Heart left ventricle (tissue), 16 donors: Measurements from ENCODE around the gene CD247. TPM values are rescaled to one million over a fixed set of nuclear protein-coding genes. Genes with fewer than 3 reads are reported as not detected.

ENCODE experiments used
- ATAC-seq, 4 donors: fragments of 200-7000 bp; cut with Tn5 transposase; one replicate each; pipeline ENCODE4 v1.9.1; 2020 to 2022; ENCODE audit warnings: moderate library complexity in 4 of 4, mild to moderate bottlenecking in 3 of 4, moderate number of reproducible peaks in 1 of 4
- DNase-seq, 5 donors: peaks; one replicate each; pipeline ENCODE4 v3.0.0-alpha.2; 2020
- H3K27ac ChIP-seq, 12 donors: fragments of 200-600 bp; sonication (generic) in 4 of 12; one replicate each; pipeline versions ENCODE4 v1.5.0 to v1.8.0; 2016 to 2022; ENCODE audit warnings: mild to moderate bottlenecking in 2 of 12
- H3K27me3 ChIP-seq, 9 donors: fragments of 200-600 bp; sonication (generic) in 2 of 9; one replicate each; pipeline versions ENCODE4 v1.5.1 to v1.8.0; 2016 to 2022; ENCODE audit warnings: mild to moderate bottlenecking in 3 of 9
- H3K36me3 ChIP-seq, 9 donors: fragments of 200-600 bp; sonication (generic) in 2 of 9; one replicate each; pipeline versions ENCODE4 v1.5.0 to v1.8.0; 2018 to 2022; ENCODE audit warnings: mild to moderate bottlenecking in 2 of 9
- H3K4me1 ChIP-seq, 12 donors: fragments of 200-600 bp; sonication (generic) in 4 of 12; one replicate each; pipeline versions ENCODE4 v1.5.0 to v1.8.0; 2016 to 2022; ENCODE audit warnings: mild to moderate bottlenecking in 3 of 12
- H3K4me3 ChIP-seq, 12 donors: fragments of 200-600 bp; sonication (generic) in 4 of 12; one replicate each; pipeline versions ENCODE4 v1.5.0 to v1.8.0; 2017 to 2022; ENCODE audit warnings: mild to moderate bottlenecking in 9 of 12, moderate library complexity in 4 of 12
- H3K9me3 ChIP-seq, 12 donors: fragments of 200-600 bp; sonication (generic) in 4 of 12; one replicate each; pipeline versions ENCODE4 v1.5.0 to v1.8.0; 2016 to 2022; ENCODE audit warnings: mild to moderate bottlenecking in 1 of 12
- CTCF ChIP-seq, 12 donors: fragments of 200-600 bp; sonication (generic) in 4 of 12; IDR thresholded peaks; one replicate each; pipeline versions ENCODE4 v1.5.0 to v1.8.0; 2018 to 2022; ENCODE audit warnings: antibody characterized with exemption in 12 of 12, mild to moderate bottlenecking in 5 of 12
- POLR2A ChIP-seq, 2 donors: fragments of 450-650 bp; IDR thresholded peaks; one replicate each; pipeline ENCODE4 v1.6.1; 2017; ENCODE audit warnings: antibody characterized with exemption in 2 of 2, mild to moderate bottlenecking in 2 of 2, moderate library complexity in 2 of 2
- WGBS, 4 donors: extraction: QIAGEN DNeasy Blood & Tissue Kit in 2 of 4; methylation state at CpG; one replicate each; pipeline versions ENCODE4 v1.1.5 to v1.1.7; 2013 to 2018; 5-methylcytosine and 5-hydroxymethylcytosine counted together
- intact Hi-C, 10 donors: fragments of 100-400 bp; cut with DNase I; formaldehyde crosslinking; loops; one replicate each; pipeline versions ENCODE4 v1.11.1 to v1.14.2; 2022
- long read RNA-seq, 3 donors: library from polyadenylated mRNA; unstranded; transcript quantifications; one replicate each; pipeline ENCODE4 v2.0.0, GENCODE V29; 2020 to 2021
- polyA plus RNA-seq, 2 donors: library from polyadenylated mRNA; stranded (reverse); fragments of 200-250 nt; gene quantifications; one replicate each; pipeline ENCODE4 v1.2.3, GENCODE V29; 2013
- total RNA-seq, 9 donors: library from RNA; depleted of rRNA in 2 of 9; stranded (reverse); fragments of >200 nt in 2 of 9; fragmentation: NEBNext Ultra II Directional in 3 of 9; extraction: Animal tissue kit (Norgen Biotek cat#: 25700) in 3 of 9; gene quantifications; one replicate each; pipeline versions ENCODE4 v1.1.0 to v1.2.4, GENCODE V29; 2016 to 2023
- donor health status: ischemic (EF 13 %, LVEDD 7.1; RV severe dilation, severe dysfunction).
- donor health status: healthy with polysubstance abuse.
- donor health status: DM: no; HTN: yes; CAD: no.
- donor health status: DM: no; HTN: no; CAD: no.
- donor health status: ischemic (EF 25% LVEDD 6.9; RV normal size, moderate dysfunction).
- donor health status: ischemic (EF 25% LVEDD 5.7; RV mildly dilated, moderate dysfunction).
- donor health status: healthy.
- donor health status: DM: yes; HTN: yes; CAD: no.
- donor health status: ischemic (EF 35%, LVEDD 5.7; RV mildly dilated, moderate dysfunction).
- donor health status: nonischemic (EF 11% LVEDD 7.7; RV severe dilation, severe dysfunction).
- donor health status: DM: yes; HTN: yes; CAD: no.
- donor health status: PGD.
- donor health status: ischemic (EF 29% LVEDD 5.4; RV normal size, mild dysfunction).
- donor health status: nonischemic (EF 23%, LVEDD 6.1; RV moderate dilation, normal function).

Gene CD247
- total RNA-seq (1 to 10 TPM in 3 of 9 donors, under 1 TPM in 5, not detected in 1; 0.19 to 7.6 (median 0.60) TPM), polyA plus RNA-seq (under 1 TPM; 0.22 to 0.42 TPM)
- long read RNA-seq, donor 1: 0 reads
- long read RNA-seq, donor 2, partial matches to known transcripts: 0 of 1 reads
- long read RNA-seq, donor 2, other reads (novel, unspliced or antisense): 1 of 1 reads
- long read RNA-seq, donor 3, partial matches to known transcripts: 0 of 1 reads
- long read RNA-seq, donor 3, other reads (novel, unspliced or antisense): 1 of 1 reads

DNA sequence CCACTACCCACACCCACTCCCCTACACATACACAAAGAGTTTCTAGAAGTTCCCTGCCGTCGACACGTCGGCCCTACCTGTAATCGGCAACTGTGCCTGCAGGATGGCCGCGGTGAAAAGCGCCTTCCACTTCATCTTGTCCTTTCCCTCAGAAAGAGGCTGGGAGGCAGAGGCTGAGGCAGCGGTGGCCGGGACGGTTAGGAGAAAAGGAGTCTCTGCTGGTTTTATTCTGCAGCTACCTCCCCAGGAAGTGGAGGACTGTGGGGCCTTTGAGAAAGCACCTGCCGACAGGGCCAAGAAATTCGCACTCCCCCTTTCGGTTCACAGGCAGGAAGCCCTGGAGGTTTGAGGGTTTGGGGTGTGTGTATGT is at the start of gene CD247:
CD247 (minus strand) TSS at position 199 of the 370 bp plus-strand sequence; CDS start at position 135, 64 bp downstream.
- 78 to 83% (median 80%) methylated on average over 14 of the region's 14 CpGs for WGBS, 4 donors
- Histone ChIP-seq H3K9me3 (peaks cover 0 to 10% (median 0%) of the 10 kb centered on the region in 12 donors), H3K4me1 (no peaks in the 10 kb centered on the region), H3K27ac (peak within 1 kb of the TSS in 1 of 12 donors; percentile 79), H3K27me3 (peaks cover 0 to 4% (median 0%) of the 10 kb centered on the region in 9 donors), H3K4me3 (peak within 1 kb of the TSS in 3 of 12 donors; percentile 1 to 54 (median 25)), H3K36me3 (no peaks in the 10 kb centered on the region)
- no peak for DNase-seq
- TF ChIP-seq POLR2A (IDR thresholded peaks at IDR 0.05) (no peak), CTCF (IDR thresholded peaks at IDR 0.05) (no peak)
- intact Hi-C loops: no loop called here
- no peak for ATAC-seq

GRCh38 chr1:167567663-167568062 is 49.3 kb upstream of the CD247 start:
- 69 to 79% (median 74%) methylated on average over 5 of the region's 5 CpGs for WGBS, 4 donors
- intact Hi-C loops: no loop called here
- Histone ChIP-seq H3K9me3 (no peaks in the 10 kb centered on the region), H3K27me3 (no peaks in the 10 kb centered on the region), H3K4me1 (peaks cover 0 to 48% (median 16%) of the 10 kb centered on the region in 12 donors), H3K4me3 (no peak overlapping the region), H3K36me3 (no peaks in the 10 kb centered on the region), H3K27ac (no peak overlapping the region)
- TF ChIP-seq CTCF (IDR thresholded peaks at IDR 0.05): no peak
- no peak for DNase-seq
- ATAC-seq: no peak

DNA sequence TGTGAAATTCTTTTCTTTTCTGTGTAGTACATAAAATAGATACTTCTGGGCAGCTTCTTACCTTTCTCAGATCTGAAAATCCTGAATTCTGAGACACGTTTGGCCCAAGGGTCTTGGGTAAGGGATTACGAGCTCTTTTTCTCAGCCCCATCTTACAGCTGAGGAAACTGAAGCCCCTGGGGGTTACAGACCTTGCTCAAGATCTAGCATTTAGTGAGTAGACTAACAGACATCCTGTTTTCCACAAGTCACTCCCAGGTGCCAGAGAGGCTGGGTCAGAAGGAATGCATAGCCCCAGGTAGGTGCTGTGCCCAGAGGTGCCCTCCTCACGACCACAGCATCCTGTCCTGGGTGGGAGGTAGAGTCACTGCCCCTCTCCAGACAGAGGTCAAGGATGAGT is 48.4 kb upstream of the CD247 start:
- no peak overlapping the region for H3K4me3 ChIP-seq
- no peaks in the 10 kb centered on the region for H3K9me3 ChIP-seq
- H3K36me3 ChIP-seq: no peaks in the 10 kb centered on the region
- 49 to 83% (median 64%) methylated on average over 3 of the region's 3 CpGs for WGBS, 4 donors
- H3K27ac ChIP-seq: no peak overlapping the region
- H3K4me1 ChIP-seq: peaks cover 0 to 52% (median 16%) of the 10 kb centered on the region in 12 donors
- no peak for ATAC-seq
- intact Hi-C loops: no loop called here
- DNase-seq: no peak
- H3K27me3 ChIP-seq: no peaks in the 10 kb centered on the region
- TF ChIP-seq POLR2A (IDR thresholded peaks at IDR 0.05): no peak
- TF ChIP-seq CTCF (IDR thresholded peaks at IDR 0.05): no peak

GRCh38 chr1:167565922-167566321 is 47.6 kb upstream of the CD247 start:
- DNase-seq: no peak
- no peaks in the 10 kb centered on the region for H3K36me3 ChIP-seq
- intact Hi-C loops: no loop called here
- no peak overlapping the region for H3K4me3 ChIP-seq
- no peak overlapping the region for H3K27ac ChIP-seq
- 73 to 82% (median 80%) methylated on average over 5 of the region's 5 CpGs for WGBS, 4 donors
- no peaks in the 10 kb centered on the region for H3K9me3 ChIP-seq
- no peak for ATAC-seq
- TF ChIP-seq POLR2A (IDR thresholded peaks at IDR 0.05): no peak
- no peak for TF ChIP-seq CTCF (IDR thresholded peaks at IDR 0.05)
- H3K27me3 ChIP-seq: no peaks in the 10 kb centered on the region
- H3K4me1 ChIP-seq: peaks cover 0 to 52% (median 16%) of the 10 kb centered on the region in 12 donors
